GM19025 (cell line): ENCODE results near the gene EFNB3.

Source experiments
- ATAC-seq: cut with Tn5 transposase; IDR thresholded peaks from one replicate; pipeline ENCODE4 v1.9.1; 2021; ENCODE audit warnings: mild to moderate bottlenecking, low read depth, moderate library complexity; ENCODE audit not compliant: unreplicated experiment

The EFNB3 gene

DNA sequence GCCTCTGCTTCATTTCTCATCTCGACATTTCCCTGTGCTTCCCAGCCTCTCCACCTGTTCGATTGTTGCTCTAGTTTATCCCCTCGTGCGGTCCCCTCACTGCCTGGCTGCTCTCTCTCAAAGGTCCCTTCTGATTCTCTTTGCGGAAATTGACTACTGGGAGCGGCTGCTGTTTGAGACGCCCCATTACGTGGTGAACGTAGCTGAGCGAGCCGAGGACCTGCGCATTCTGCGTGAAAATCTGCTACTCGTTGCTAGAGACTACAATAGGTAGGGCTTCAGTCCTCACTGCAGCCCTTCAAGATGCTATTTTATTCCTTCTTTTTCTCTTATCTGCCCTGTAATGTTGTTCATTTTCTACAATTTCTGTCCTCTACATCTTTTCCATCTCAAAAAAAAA, 52.0 kb downstream of the EFNB3 start:
- ATAC-seq = no peak
